Parathyroid adenoma (tissue), 2 donors: ENCODE measurements around the gene CDH5.

Experiments
- H2AFZ ChIP-seq: fragments of 300-600 bp; sonication (generic); one replicate; pipeline ENCODE4 v1.7.0; 2017; ENCODE audit warnings: antibody characterized with exemption, mild to moderate bottlenecking
- H3K27ac ChIP-seq: fragments of 300-600 bp; sonication (generic); one replicate; pipeline ENCODE4 v1.7.0; 2017
- H3K27me3 ChIP-seq: fragments of 300-600 bp; sonication (generic); one replicate; pipeline ENCODE4 v1.7.0; 2017; ENCODE audit warnings: low read length; ENCODE audit not compliant: control insufficient read depth, insufficient read depth
- H3K36me3 ChIP-seq: fragments of 300-600 bp; sonication (generic); one replicate; pipeline ENCODE4 v1.7.0; 2017; ENCODE audit warnings: low read length; ENCODE audit not compliant: control insufficient read depth, insufficient read depth
- H3K4me1 ChIP-seq: fragments of 300-600 bp; sonication (generic); one replicate; pipeline ENCODE4 v1.7.0; 2017; ENCODE audit warnings: control low read depth
- H3K4me2 ChIP-seq: fragments of 300-600 bp; sonication (generic); one replicate; pipeline ENCODE4 v1.7.0; 2017; ENCODE audit warnings: low read length
- H3K4me3 ChIP-seq: fragments of 300-600 bp; sonication (generic); one replicate; pipeline ENCODE4 v1.7.0; 2017; ENCODE audit warnings: low read depth, low read length
- H3K79me2 ChIP-seq: fragments of 300-600 bp; sonication (generic); one replicate; pipeline ENCODE4 v1.7.0; 2017; ENCODE audit warnings: control low read depth
- H3K9ac ChIP-seq: fragments of 300-600 bp; sonication (generic); one replicate; pipeline ENCODE4 v1.7.0; 2017; ENCODE audit warnings: mild to moderate bottlenecking
- H3K9me3 ChIP-seq: fragments of 300-600 bp; sonication (generic); one replicate; pipeline ENCODE4 v1.7.0; 2017; ENCODE audit warnings: low read length; ENCODE audit not compliant: control insufficient read depth
- CTCF ChIP-seq: fragments of 300-600 bp; sonication (generic); IDR thresholded peaks from one replicate; pipeline ENCODE4 v1.7.0; 2017; ENCODE audit warnings: antibody characterized with exemption, mild to moderate bottlenecking
- donor health status: primary hyperparathyroidism.

The CDH5 gene

DNA sequence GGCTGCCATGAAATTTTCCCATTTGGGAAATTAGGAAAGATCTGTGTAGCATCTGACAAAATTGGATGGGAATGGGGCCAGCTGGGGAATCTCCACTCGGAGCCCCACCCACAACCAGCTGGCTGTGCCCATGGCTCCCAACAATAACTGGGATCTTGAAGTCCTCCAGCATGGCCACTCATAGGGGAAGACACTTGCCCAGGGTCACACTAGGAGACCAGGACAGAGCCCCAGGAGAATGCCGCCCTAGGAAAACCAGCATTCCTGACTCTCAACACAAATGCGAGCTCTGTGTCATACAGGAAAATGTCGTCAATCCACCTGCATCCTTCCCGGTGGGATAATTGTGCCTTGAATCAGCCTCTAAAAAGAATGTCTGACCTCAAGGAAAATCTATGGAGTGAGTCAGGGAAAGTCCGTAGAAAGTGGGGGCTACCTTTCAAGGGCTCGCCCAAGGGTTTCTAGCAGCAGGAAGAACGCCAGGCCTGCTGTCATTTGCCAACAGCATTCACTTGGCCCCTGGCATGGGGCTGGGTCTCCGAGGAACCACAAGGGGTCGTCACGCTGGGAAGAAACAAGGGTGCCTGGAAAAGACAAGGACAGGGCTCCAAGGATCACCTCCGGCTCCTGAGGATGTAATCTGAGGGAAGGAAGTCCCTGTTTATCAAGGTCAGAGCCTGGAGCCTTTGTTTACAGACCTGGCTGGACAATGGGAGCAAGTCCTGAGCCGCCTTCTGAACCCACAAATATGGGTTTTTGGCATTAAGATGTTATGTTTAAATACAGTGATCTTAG is 15.9 kb downstream of the CDH5 start:
- H3K9ac ChIP-seq = no peak overlapping the region
- H3K36me3 ChIP-seq = no peaks in the 10 kb centered on the region
- TF ChIP-seq CTCF = no peak
- no peaks in the 10 kb centered on the region for H3K27me3 ChIP-seq
- peak overlapping the region; percentile 62 for H3K27ac ChIP-seq
- no peak overlapping the region for H2AFZ ChIP-seq
- H3K79me2 ChIP-seq = no peaks in the 10 kb centered on the region
- H3K4me3 ChIP-seq = no peak overlapping the region
- no peaks in the 10 kb centered on the region for H3K9me3 ChIP-seq
- H3K4me2 ChIP-seq = no peak overlapping the region
- H3K4me1 ChIP-seq = peaks cover 9% of the 10 kb centered on the region

- no peaks in the 10 kb centered on the region for H3K36me3 ChIP-seq
- H2AFZ ChIP-seq = no peak overlapping the region
- TF ChIP-seq CTCF = no peak
- no peaks in the 10 kb centered on the region for H3K27me3 ChIP-seq
- no peak overlapping the region for H3K4me2 ChIP-seq
- no peaks in the 10 kb centered on the region for H3K9me3 ChIP-seq
- H3K9ac ChIP-seq = no peak overlapping the region
- H3K4me3 ChIP-seq = no peak overlapping the region
- peak overlapping the region; percentile 62 for H3K27ac ChIP-seq
- H3K79me2 ChIP-seq = no peaks in the 10 kb centered on the region
- H3K4me1 ChIP-seq = peaks cover 9% of the 10 kb centered on the region
These were observed 16.4 kb downstream of the CDH5 start for GRCh38 chr16:66382966-66383299.

- no peak overlapping the region for H2AFZ ChIP-seq
- no peak overlapping the region for H3K9ac ChIP-seq
- H3K27ac ChIP-seq = no peak overlapping the region
These were observed 17.1 kb downstream of the CDH5 start for GRCh38 chr16:66383551-66383950.

DNA sequence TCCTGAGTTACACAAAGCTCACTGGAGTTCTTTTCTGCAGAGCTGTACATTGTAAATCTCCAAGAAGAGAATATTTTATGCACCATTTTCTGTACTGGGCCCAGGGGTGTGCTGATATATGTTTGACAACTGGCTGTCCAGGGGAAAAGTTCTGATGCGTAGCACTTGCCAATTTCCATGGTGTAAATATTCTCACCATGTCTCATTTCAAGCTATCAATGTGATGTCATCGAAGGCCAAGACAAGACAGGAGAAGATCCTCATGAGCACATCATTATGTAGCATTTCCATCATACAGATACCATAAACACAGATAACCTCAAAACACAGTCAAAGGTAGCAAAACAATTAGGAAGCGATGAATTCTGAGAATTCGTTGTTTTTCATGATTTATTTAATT is 18.9 kb downstream of the CDH5 start:
- Histone ChIP-seq H3K4me3 (no peak overlapping the region), H3K36me3 (no peaks in the 10 kb centered on the region), H2AFZ (no peak overlapping the region), H3K9ac (no peak overlapping the region), H3K4me2 (no peak overlapping the region), H3K79me2 (no peaks in the 10 kb centered on the region), H3K27me3 (no peaks in the 10 kb centered on the region), H3K9me3 (no peaks in the 10 kb centered on the region), H3K27ac (no peak overlapping the region), H3K4me1 (peaks cover 9% of the 10 kb centered on the region)
- no peak for TF ChIP-seq CTCF

More at GRCh38 chr16:66383551-66383950, 17.1 kb downstream of the CDH5 start:
- Histone ChIP-seq H3K36me3 (no peaks in the 10 kb centered on the region), H3K4me2 (no peak overlapping the region), H3K27me3 (no peaks in the 10 kb centered on the region), H3K9me3 (no peaks in the 10 kb centered on the region), H3K79me2 (no peaks in the 10 kb centered on the region), H3K4me3 (no peak overlapping the region), H3K4me1 (peaks cover 9% of the 10 kb centered on the region)
- no peak for TF ChIP-seq CTCF
